ENCODE results near the gene C18orf54. TPM values are rescaled to one million over a fixed set of nuclear protein-coding genes. Genes with fewer than 3 reads are reported as not detected.
A peak's percentile ranks its signal among the peaks of the same experiment; 100 is the strongest.
"Not testable (repeated sequence)": the region's sequence is repeated elsewhere in the genome, so short reads cannot be mapped to it uniquely, and the experiment has no call there.

Gene C18orf54
- polyA plus RNA-seq (2013, experiment 1 of 2), result 11.7 TPM
- polyA plus RNA-seq (2013, experiment 2 of 2), result 11.5 TPM

DNA sequence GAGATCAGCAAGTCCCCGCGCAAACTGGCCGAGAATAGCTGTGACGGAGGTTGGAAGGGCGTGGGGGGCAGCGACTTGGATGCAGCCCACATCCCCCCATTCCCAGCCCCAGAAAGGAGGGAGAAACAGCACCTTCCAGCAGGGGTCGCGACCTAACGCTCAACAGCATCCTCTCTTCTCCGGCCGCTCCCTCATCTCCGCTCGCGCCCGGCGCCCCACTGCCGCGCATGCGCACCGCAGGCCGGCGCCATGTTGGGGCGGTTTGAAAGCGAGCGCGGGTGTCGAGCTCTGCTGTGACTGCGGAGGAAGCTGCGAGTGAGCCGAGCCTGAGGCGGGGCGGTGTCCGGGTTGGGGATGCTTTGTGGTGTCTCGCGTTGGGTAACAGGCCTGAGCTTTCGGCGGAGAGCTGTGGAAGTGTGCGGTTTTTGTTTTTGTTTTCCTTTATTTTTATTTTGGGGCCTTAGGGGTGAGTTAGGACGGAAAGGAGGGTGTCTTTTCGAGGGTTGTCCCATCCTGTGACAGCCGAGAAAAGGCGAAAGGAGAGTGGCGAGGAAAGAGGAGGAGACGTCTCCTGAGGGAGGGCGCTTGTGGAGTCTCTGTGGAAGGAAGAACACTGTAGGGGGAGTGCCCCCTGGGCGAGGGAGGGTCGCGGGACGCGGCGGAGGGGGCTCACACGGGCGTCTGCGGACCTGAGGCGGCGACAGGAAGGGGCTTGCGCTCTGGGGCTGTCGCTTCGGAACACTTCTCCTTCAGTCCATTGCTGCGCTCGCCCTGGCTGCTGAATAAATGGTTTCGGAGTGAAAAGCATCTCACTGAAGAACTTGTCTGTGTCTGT lies at the start of gene C18orf54, which contains the start of gene STARD6:
TSS of gene C18orf54 (plus strand) at position 247 of the 835 bp plus-strand sequence. CDS start 2,667 bp downstream, outside the sequence.
TSS of gene STARD6 (minus strand) at position 199 of the 835 bp plus-strand sequence. CDS start 3,285 bp downstream, outside the sequence.
- Histone ChIP-seq H3K23ac (ENCODE audit: low read length) (peak within 1 kb of the TSS; percentile 97), H3K4me2 (ENCODE audit: low read length) (peak within 1 kb of the TSS; percentile 98), H2AK5ac (ENCODE audit: low read length) (no peak within 1 kb of the TSS), H3K4me1 (ENCODE audit: control insufficient read depth, low read depth, low read length) (no peaks in the 10 kb centered on the region), H3K4me3 (ENCODE audit: low read length) (peak within 1 kb of the TSS; percentile 96), H3K27me3 (ENCODE audit: insufficient read depth, low read length, poor library complexity) (no peaks in the 10 kb centered on the region), H3K56ac (ENCODE audit: low read length) (peak within 1 kb of the TSS; percentile 95), H2BK120ac (ENCODE audit: low read depth, low read length) (no peak within 1 kb of the TSS), H4K8ac (ENCODE audit: low read depth, low read length) (peak within 1 kb of the TSS; percentile 94), H4K5ac (ENCODE audit: low read length) (peak within 1 kb of the TSS; percentile 59), H3K18ac (ENCODE audit: low read length) (peak within 1 kb of the TSS; percentile 53), H3K27ac (ENCODE audit: low read depth, low read length) (peak within 1 kb of the TSS; percentile 64), H3K36me3 (ENCODE audit: control insufficient read depth, insufficient read depth, low read length) (no peaks in the 10 kb centered on the region), H2BK15ac (replicated peaks; ENCODE audit: low read depth) (no peak within 1 kb of the TSS), H3K9ac (ENCODE audit: low read length) (peak within 1 kb of the TSS; percentile 94), H3K79me1 (ENCODE audit: low read length) (peaks cover 2% of the 10 kb centered on the region), H2BK5ac (ENCODE audit: low read length) (peak within 1 kb of the TSS; percentile 39), H3K4ac (ENCODE audit: low read depth, low read length) (peak within 1 kb of the TSS; percentile 28), H3K79me2 (ENCODE audit: control insufficient read depth, insufficient read depth, low read length) (peaks cover 6% of the 10 kb centered on the region)
- WGBS (ENCODE audit: extremely low coverage, insufficient coverage, low lambda C conversion rate), result no CpG with 5 or more reads among the region's 62 CpGs
- DNase-seq, result peak; percentile 97

DNA sequence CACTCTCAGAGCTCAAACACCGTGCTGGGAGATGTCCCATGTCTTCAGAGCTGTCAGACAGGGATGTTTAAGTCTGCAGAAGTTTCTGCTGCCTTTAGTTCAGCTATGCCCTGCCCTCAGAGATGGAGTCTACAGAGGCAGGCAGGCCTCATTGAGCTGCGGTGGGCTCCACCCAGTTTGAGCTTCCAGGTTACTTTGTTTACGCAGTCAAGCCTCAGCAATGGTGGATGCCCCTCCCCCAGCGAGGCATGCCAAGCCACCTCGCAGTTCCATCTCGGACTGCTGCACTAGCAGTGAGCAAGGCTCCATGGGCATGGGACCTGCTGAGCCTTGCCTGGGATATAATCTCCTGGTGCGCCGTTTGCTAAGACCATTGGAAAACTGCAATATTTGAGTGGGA lies 48.1 kb upstream of the C18orf54 start:
- not testable (repeated sequence) for H2AK5ac ChIP-seq (ENCODE audit: low read length); H3K4me3 ChIP-seq (ENCODE audit: low read length); H3K79me1 ChIP-seq (ENCODE audit: low read length); DNase-seq; H2BK5ac ChIP-seq (ENCODE audit: low read length); H3K79me2 ChIP-seq (ENCODE audit: control insufficient read depth, insufficient read depth, low read length); H3K27me3 ChIP-seq (ENCODE audit: insufficient read depth, low read length, poor library complexity); H3K18ac ChIP-seq (ENCODE audit: low read length); H3K4ac ChIP-seq (ENCODE audit: low read depth, low read length); H4K8ac ChIP-seq (ENCODE audit: low read depth, low read length); H3K56ac ChIP-seq (ENCODE audit: low read length); H3K9ac ChIP-seq (ENCODE audit: low read length); H3K4me2 ChIP-seq (ENCODE audit: low read length); H2BK120ac ChIP-seq (ENCODE audit: low read depth, low read length); H2BK15ac ChIP-seq (replicated peaks; ENCODE audit: low read depth); H3K4me1 ChIP-seq (ENCODE audit: control insufficient read depth, low read depth, low read length); H3K27ac ChIP-seq (ENCODE audit: low read depth, low read length); H4K5ac ChIP-seq (ENCODE audit: low read length); H3K23ac ChIP-seq (ENCODE audit: low read length); H3K36me3 ChIP-seq (ENCODE audit: control insufficient read depth, insufficient read depth, low read length)
- no CpG with 5 or more reads among the region's 8 CpGs for WGBS (ENCODE audit: extremely low coverage, insufficient coverage, low lambda C conversion rate)

DNA sequence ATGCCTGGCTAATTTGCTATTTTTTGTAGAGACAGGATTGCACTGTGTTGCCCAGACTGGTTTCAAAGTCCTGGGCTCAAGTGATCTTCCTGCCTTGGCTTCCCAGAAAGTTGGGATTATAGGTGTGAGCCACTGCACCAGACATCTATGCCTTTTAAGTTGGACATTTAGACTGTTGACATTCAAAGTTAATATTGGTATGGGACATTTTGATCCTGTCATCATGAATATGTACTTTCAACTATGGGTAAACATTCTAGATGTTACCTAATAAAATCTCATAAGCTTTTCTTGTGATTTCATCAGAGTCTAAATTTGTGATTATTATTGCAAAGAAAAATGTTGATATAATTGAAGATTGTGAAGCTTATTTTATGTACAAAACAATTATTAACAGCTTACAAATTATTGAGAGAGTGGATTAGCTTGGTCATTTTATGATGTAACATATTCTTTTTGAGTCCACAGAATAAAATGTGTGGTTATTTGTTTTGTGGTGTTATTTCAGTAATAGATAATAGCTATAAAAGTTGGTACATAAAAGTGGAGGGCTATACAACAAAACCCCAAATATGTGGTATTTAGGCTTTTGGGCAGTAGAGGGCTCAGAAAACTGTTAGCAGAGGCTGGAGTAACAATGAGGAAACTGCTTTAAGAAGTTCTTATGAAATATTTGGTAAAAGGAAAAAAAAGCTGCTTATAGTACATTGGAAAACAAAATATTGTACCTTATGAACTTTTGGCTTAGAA lies 41.5 kb upstream of the C18orf54 start:
- no peak for DNase-seq
- no peak overlapping the region for H3K9ac ChIP-seq (ENCODE audit: low read length)
- no peak overlapping the region for H2BK5ac ChIP-seq (ENCODE audit: low read length)
- no peak overlapping the region for H2AK5ac ChIP-seq (ENCODE audit: low read length)
- H2BK15ac ChIP-seq (replicated peaks; ENCODE audit: low read depth), result no peak overlapping the region
- H3K4me2 ChIP-seq (ENCODE audit: low read length), result no peak overlapping the region
- H2BK120ac ChIP-seq (ENCODE audit: low read depth, low read length), result no peak overlapping the region
- no peak overlapping the region for H4K5ac ChIP-seq (ENCODE audit: low read length)
- H3K56ac ChIP-seq (ENCODE audit: low read length), result no peak overlapping the region
- no peaks in the 10 kb centered on the region for H3K36me3 ChIP-seq (ENCODE audit: control insufficient read depth, insufficient read depth, low read length)
- no peak overlapping the region for H3K18ac ChIP-seq (ENCODE audit: low read length)
- H3K4me3 ChIP-seq (ENCODE audit: low read length), result no peak overlapping the region
- no peaks in the 10 kb centered on the region for H3K27me3 ChIP-seq (ENCODE audit: insufficient read depth, low read length, poor library complexity)
- no peak overlapping the region for H3K4ac ChIP-seq (ENCODE audit: low read depth, low read length)
- no peak overlapping the region for H3K23ac ChIP-seq (ENCODE audit: low read length)
- H3K79me1 ChIP-seq (ENCODE audit: low read length), result no peaks in the 10 kb centered on the region
- H3K79me2 ChIP-seq (ENCODE audit: control insufficient read depth, insufficient read depth, low read length), result no peaks in the 10 kb centered on the region
- no peak overlapping the region for H3K27ac ChIP-seq (ENCODE audit: low read depth, low read length)
- no peak overlapping the region for H4K8ac ChIP-seq (ENCODE audit: low read depth, low read length)
- no peaks in the 10 kb centered on the region for H3K4me1 ChIP-seq (ENCODE audit: control insufficient read depth, low read depth, low read length)

DNA sequence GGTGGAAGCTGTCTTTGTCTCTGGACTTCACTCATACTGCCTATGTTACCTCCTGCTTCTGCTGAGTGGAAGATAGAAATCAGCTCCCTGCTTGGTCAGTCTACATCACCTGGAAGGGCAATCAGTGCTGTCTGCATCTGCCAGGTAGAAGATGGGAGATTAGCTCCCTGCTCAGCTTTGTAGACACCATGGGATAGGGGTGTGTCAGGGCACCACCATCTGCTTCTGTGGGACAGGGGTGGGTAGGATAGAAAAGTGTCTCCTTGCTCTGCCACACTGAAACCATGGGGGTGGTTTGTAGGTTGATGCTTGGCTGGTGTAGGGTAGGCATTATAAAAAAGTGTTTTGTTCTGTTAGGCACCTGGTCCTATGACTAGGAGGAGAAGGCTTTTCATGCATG lies 34.1 kb upstream of the C18orf54 start:
- H3K79me1 ChIP-seq (ENCODE audit: low read length), result no peaks in the 10 kb centered on the region
- no peak overlapping the region for H2AK5ac ChIP-seq (ENCODE audit: low read length)
- no peak overlapping the region for H3K4me3 ChIP-seq (ENCODE audit: low read length)
- H2BK120ac ChIP-seq (ENCODE audit: low read depth, low read length), result no peak overlapping the region
- H3K4me1 ChIP-seq (ENCODE audit: control insufficient read depth, low read depth, low read length), result no peaks in the 10 kb centered on the region
- H3K23ac ChIP-seq (ENCODE audit: low read length), result no peak overlapping the region
- no peaks in the 10 kb centered on the region for H3K79me2 ChIP-seq (ENCODE audit: control insufficient read depth, insufficient read depth, low read length)
- no peak overlapping the region for H3K27ac ChIP-seq (ENCODE audit: low read depth, low read length)
- no peak overlapping the region for H3K4ac ChIP-seq (ENCODE audit: low read depth, low read length)
- H3K18ac ChIP-seq (ENCODE audit: low read length), result no peak overlapping the region
- no peak overlapping the region for H3K4me2 ChIP-seq (ENCODE audit: low read length)
- H3K56ac ChIP-seq (ENCODE audit: low read length), result no peak overlapping the region
- DNase-seq, result no peak
- no peaks in the 10 kb centered on the region for H3K36me3 ChIP-seq (ENCODE audit: control insufficient read depth, insufficient read depth, low read length)
- no peak overlapping the region for H2BK15ac ChIP-seq (replicated peaks; ENCODE audit: low read depth)
- no peak overlapping the region for H2BK5ac ChIP-seq (ENCODE audit: low read length)
- no peak overlapping the region for H4K8ac ChIP-seq (ENCODE audit: low read depth, low read length)
- H3K9ac ChIP-seq (ENCODE audit: low read length), result no peak overlapping the region
- H4K5ac ChIP-seq (ENCODE audit: low read length), result no peak overlapping the region
- H3K27me3 ChIP-seq (ENCODE audit: insufficient read depth, low read length, poor library complexity), result no peaks in the 10 kb centered on the region

DNA sequence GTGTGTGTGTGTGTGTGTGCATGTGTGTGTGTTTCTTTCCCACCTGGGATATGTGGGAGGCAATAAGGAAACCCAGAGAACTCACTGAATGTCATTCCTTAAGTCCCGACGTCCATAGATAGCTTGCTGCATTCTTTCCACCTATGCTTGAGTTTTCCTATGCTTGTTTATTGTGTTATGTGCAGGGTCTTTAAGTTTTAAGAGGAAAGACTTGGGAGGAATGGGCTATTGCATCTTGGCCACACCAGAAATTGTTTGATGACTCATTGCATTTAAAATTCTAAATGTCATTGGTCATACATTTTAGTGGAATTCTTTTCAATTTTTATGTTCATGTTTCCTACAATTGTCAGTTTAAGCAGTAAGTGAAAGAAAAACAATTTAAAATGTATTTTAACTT lies 33.7 kb upstream of the C18orf54 start:
- no peak overlapping the region for H4K5ac ChIP-seq (ENCODE audit: low read length)
- H3K18ac ChIP-seq (ENCODE audit: low read length), result no peak overlapping the region
- DNase-seq, result no peak
- no peak overlapping the region for H3K56ac ChIP-seq (ENCODE audit: low read length)
- no peak overlapping the region for H2BK15ac ChIP-seq (replicated peaks; ENCODE audit: low read depth)
- no peaks in the 10 kb centered on the region for H3K79me2 ChIP-seq (ENCODE audit: control insufficient read depth, insufficient read depth, low read length)
- no peak overlapping the region for H2AK5ac ChIP-seq (ENCODE audit: low read length)
- H3K23ac ChIP-seq (ENCODE audit: low read length), result no peak overlapping the region
- no peaks in the 10 kb centered on the region for H3K79me1 ChIP-seq (ENCODE audit: low read length)
- H3K27me3 ChIP-seq (ENCODE audit: insufficient read depth, low read length, poor library complexity), result no peaks in the 10 kb centered on the region
- no peaks in the 10 kb centered on the region for H3K36me3 ChIP-seq (ENCODE audit: control insufficient read depth, insufficient read depth, low read length)
- H3K4me2 ChIP-seq (ENCODE audit: low read length), result no peak overlapping the region
- H3K27ac ChIP-seq (ENCODE audit: low read depth, low read length), result no peak overlapping the region
- no peak overlapping the region for H2BK120ac ChIP-seq (ENCODE audit: low read depth, low read length)
- H3K4me3 ChIP-seq (ENCODE audit: low read length), result no peak overlapping the region
- H3K4me1 ChIP-seq (ENCODE audit: control insufficient read depth, low read depth, low read length), result no peaks in the 10 kb centered on the region
- H3K9ac ChIP-seq (ENCODE audit: low read length), result no peak overlapping the region
- no CpG with 5 or more reads among the region's 2 CpGs for WGBS (ENCODE audit: extremely low coverage, insufficient coverage, low lambda C conversion rate)
- H3K4ac ChIP-seq (ENCODE audit: low read depth, low read length), result no peak overlapping the region
- H2BK5ac ChIP-seq (ENCODE audit: low read length), result no peak overlapping the region
- H4K8ac ChIP-seq (ENCODE audit: low read depth, low read length), result no peak overlapping the region

All from mesendoderm (in vitro differentiated cells).